SK-N-SH (cell line): ENCODE measurements around the gene ZNF341. TPM values are rescaled to one million over a fixed set of nuclear protein-coding genes. Genes with fewer than 3 reads are reported as not detected.

ENCODE experiments used
- CTCF ChIA-PET: fragments of 300-600, 350-600 bp; formaldehyde crosslinking; extraction: SDS; loops from one replicate; lab custom pipeline; 2021; lab: Yijun Ruan, JAX
- POLR2A ChIA-PET: fragments of 350-600 bp; sonication (Branson Sonifier 250); formaldehyde crosslinking; extraction: SDS; loops from one replicate; lab custom pipeline; 2020; ENCODE audit warnings: antibody characterized with exemption, inconsistent platforms; lab: Yijun Ruan, JAX
- DNase-seq: peaks from one replicate; pipeline ENCODE4 v3.0.0; 2012
- H2AFZ ChIP-seq: fragments of 200-600 bp; sonication (generic); 2 replicates; pipeline ENCODE4 v1.8.1; 2016; ENCODE audit warnings: antibody characterized with exemption, mild to moderate bottlenecking, low read depth
- H3F3A ChIP-seq: fragments of 200-600 bp; sonication (generic); replicated peaks from 2 replicates; pipeline ENCODE3; 2016; ENCODE audit warnings: antibody characterized with exemption, mild to moderate bottlenecking; ENCODE audit not compliant: insufficient read depth
- H3K27ac ChIP-seq, 2 experiments: fragments of 200-500 bp in 1 of 2; fragments of 200-600 bp in 1 of 2; sonication (Bioruptor generic) in 1 of 2; sonication (generic), shearing (Covaris generic) in 1 of 2; 2 replicates each; pipeline versions ENCODE4 v1.5.1 to v1.6.1; 2014 to 2016; ENCODE audit warnings: low read depth in 2 of 2, inconsistent platforms in 1 of 2, low read length in 1 of 2, mild to moderate bottlenecking in 1 of 2, mixed read lengths in 1 of 2
- H3K27me3 ChIP-seq: fragments of 200-600 bp; sonication (generic), shearing (Covaris generic); 2 replicates; pipeline ENCODE4 v1.6.1; 2016; ENCODE audit warnings: mixed run types; ENCODE audit not compliant: insufficient read depth
- H3K36me3 ChIP-seq, 2 experiments: fragments of 200-500 bp in 1 of 2; fragments of 200-600 bp in 1 of 2; sonication (Bioruptor generic) in 1 of 2; sonication (generic) in 1 of 2; replicated peaks in 1 of 2; 2 replicates each; pipeline versions ENCODE3 to v1.5.1; 2014 to 2016; ENCODE audit warnings: low read length in 1 of 2, mild to moderate bottlenecking in 1 of 2; ENCODE audit not compliant: insufficient read depth in 2 of 2, control insufficient read depth in 1 of 2
- H3K4me1 ChIP-seq, 2 experiments: fragments of 200-500 bp in 1 of 2; fragments of 200-600 bp in 1 of 2; sonication (Bioruptor generic) in 1 of 2; sonication (generic), shearing (Covaris generic) in 1 of 2; 2 replicates each; pipeline versions ENCODE4 v1.5.1 to v1.6.1; 2014 to 2016; ENCODE audit warnings: low read depth in 1 of 2, low read length in 1 of 2, mixed run types in 1 of 2; ENCODE audit not compliant: insufficient read depth in 2 of 2, control insufficient read depth in 1 of 2
- H3K4me2 ChIP-seq: fragments of 200-600 bp; sonication (generic), shearing (Covaris generic); 2 replicates; pipeline ENCODE4 v1.6.1; 2017; ENCODE audit warnings: mixed run types
- H3K4me3 ChIP-seq, 2 experiments: fragments of 200-500 bp in 1 of 2; fragments of 200-600 bp in 1 of 2; sonication (Bioruptor generic) in 1 of 2; sonication (generic), shearing (Covaris generic) in 1 of 2; 2 replicates each; pipeline versions ENCODE4 v1.5.1 to v1.8.1; 2014 to 2016; ENCODE audit warnings: low read depth in 2 of 2, inconsistent platforms in 1 of 2, low read length in 1 of 2, mild to moderate bottlenecking in 1 of 2, mixed read lengths in 1 of 2, moderate library complexity in 1 of 2
- H3K79me2 ChIP-seq: fragments of 200-600 bp; sonication (generic); 2 replicates; pipeline ENCODE4 v1.8.1; 2017; ENCODE audit warnings: mild to moderate bottlenecking; ENCODE audit not compliant: insufficient read depth
- H3K9ac ChIP-seq: fragments of 200-600 bp; sonication (generic); 2 replicates; pipeline ENCODE4 v1.6.1; 2017; ENCODE audit warnings: mixed run types
- H3K9me2 ChIP-seq: fragments of 200-600 bp; sonication (generic); 2 replicates; pipeline ENCODE4 v1.6.1; 2017; ENCODE audit warnings: mixed run types
- H3K9me3 ChIP-seq: fragments of 200-600 bp; sonication (generic); 2 replicates; pipeline ENCODE4 v1.6.1; 2017; ENCODE audit warnings: mixed run types, mild to moderate bottlenecking, moderate library complexity
- H4K20me1 ChIP-seq: fragments of 200-600 bp; sonication (generic); 2 replicates; pipeline ENCODE4 v1.6.1; 2017; ENCODE audit warnings: mild to moderate bottlenecking, mixed run types; ENCODE audit not compliant: insufficient read depth
- CHD2 ChIP-seq: fragments of 150-350 bp; IDR thresholded peaks from 2 replicates; pipeline ENCODE4 v1.6.1; 2018; ENCODE audit warnings: low read length; ENCODE audit not compliant: partially characterized antibody
- EP300 ChIP-seq, 2 experiments: IDR thresholded peaks; 2 replicates each; pipeline versions ENCODE4 v1.4.0 to v1.6.1; 2012; ENCODE audit warnings: borderline replicate concordance in 1 of 2, low read depth in 1 of 2, low read length in 1 of 2
- FOSL2 ChIP-seq: IDR thresholded peaks from 2 replicates; pipeline ENCODE4 v1.4.0; 2012; ENCODE audit warnings: low read depth, mild to moderate bottlenecking, moderate library complexity, borderline replicate concordance
- GATA2 ChIP-seq: sonication (generic); formaldehyde crosslinking; IDR thresholded peaks from 2 replicates; pipeline ENCODE4 v1.5.0; 2020; ENCODE audit warnings: mild to moderate bottlenecking, missing genetic modification reagents
- RAD21 ChIP-seq: IDR thresholded peaks from 2 replicates; pipeline ENCODE4 v1.6.1; 2012; ENCODE audit warnings: mild to moderate bottlenecking, low read length
- RCOR1 ChIP-seq: fragments of 150-350 bp; IDR thresholded peaks from 2 replicates; pipeline ENCODE4 v1.6.1; 2017; ENCODE audit warnings: antibody characterized with exemption, low read length
- TCF12 ChIP-seq: IDR thresholded peaks from 2 replicates; pipeline ENCODE4 v1.4.0; 2012
- WGBS: methylation state at CpG from one replicate; pipeline ENCODE4 v1.1.6; 2017; ENCODE audit warnings: low lambda C conversion rate; 5-methylcytosine and 5-hydroxymethylcytosine counted together
- polyA plus RNA-seq, 3 experiments: library from polyadenylated mRNA; depleted of rRNA; stranded (reverse); fragments of >200 nt; gene quantifications; 2 replicates each; pipeline ENCODE4 v1.2.3, GENCODE V29; 2012
- TF ChIP-seq, protein P1 (sequence below): fragments of 150-350 bp; IDR thresholded peaks from 2 replicates; pipeline ENCODE4 v1.6.1; 2017; ENCODE audit warnings: antibody characterized with exemption, low read length, low read depth, borderline replicate concordance
- TF ChIP-seq, protein P2 (sequence below): IDR thresholded peaks from 2 replicates; pipeline ENCODE4 v1.4.0; 2012; ENCODE audit warnings: low read depth, borderline replicate concordance

ZNF341 gene
- polyA plus RNA-seq, 1 of the 3 experiments (the other 2 are of a cell fraction), result 3.2 TPM

DNA sequence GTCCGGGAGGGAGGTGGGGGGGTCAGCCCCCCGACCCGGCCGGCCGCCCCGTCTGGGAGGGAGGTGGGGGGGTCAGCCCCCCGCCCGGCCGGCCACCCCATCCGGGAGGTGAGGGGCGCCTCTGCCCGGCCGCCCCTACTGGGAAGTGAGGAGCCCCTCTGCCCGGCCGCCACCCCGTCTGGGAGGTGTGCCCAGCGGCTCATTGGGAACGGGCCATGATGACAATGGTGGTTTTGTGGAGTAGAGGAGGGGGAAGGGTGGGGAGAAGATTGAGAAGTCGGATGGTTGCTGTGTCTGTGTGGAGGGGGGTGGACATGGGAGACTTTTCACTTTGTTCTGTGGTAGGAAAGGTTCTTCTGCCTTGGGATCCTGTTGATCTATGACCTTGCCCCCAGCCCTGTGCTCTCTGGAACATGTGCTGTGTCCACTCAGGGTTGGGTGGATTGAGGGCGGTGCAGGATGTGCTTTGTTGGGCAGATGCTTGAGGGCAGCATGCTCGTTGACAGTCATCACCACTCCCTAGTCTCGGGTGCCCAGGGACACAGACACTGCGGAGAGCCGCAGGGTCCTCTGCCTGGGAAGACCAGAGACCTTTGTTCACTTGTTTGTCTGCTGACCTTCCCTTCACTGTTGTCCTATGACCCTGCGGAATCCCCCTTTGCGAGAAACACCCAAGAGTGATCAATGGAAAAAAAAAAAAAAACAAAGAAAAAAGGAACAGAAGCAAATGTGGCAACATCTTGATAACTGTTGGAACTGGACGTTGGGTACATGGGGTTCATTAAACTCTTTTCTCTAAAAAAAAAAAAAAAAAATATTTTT lies 30.0 kb upstream of the ZNF341 start:
- no peak for DNase-seq
- ChIA-PET POLR2A (interaction anchor here (1.3 kb wide), 1 partner anchor 18 kb away, joined by 3 read pairs; the partner anchor contains the start of gene PXMP4), CTCF (interaction anchor here (1.6 to 2.7 kb wide), 2 partner anchors 31 to 367 kb away, joined by 4 to 9 read pairs; no protein-coding TSS in a partner anchor)
- Histone ChIP-seq H3K9ac (no peak overlapping the region), H3K4me2 (no peak overlapping the region), H3K27me3 (no peaks in the 10 kb centered on the region), H3K79me2 (no peaks in the 10 kb centered on the region), H3K4me1 (peaks cover 4 to 22% of the 10 kb centered on the region in 2 experiments; a peak in 3 of 4 replicates), H2AFZ (no peak overlapping the region), H3K9me2 (no peaks in the 10 kb centered on the region), H4K20me1 (no peaks in the 10 kb centered on the region)
- TF ChIP-seq, protein P1, sequence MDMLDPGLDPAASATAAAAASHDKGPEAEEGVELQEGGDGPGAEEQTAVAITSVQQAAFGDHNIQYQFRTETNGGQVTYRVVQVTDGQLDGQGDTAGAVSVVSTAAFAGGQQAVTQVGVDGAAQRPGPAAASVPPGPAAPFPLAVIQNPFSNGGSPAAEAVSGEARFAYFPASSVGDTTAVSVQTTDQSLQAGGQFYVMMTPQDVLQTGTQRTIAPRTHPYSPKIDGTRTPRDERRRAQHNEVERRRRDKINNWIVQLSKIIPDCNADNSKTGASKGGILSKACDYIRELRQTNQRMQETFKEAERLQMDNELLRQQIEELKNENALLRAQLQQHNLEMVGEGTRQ, result no peak
- TF ChIP-seq FOSL2, result no peak
- TF ChIP-seq, all 33 proteins: peak for 0
- Histone ChIP-seq H3K36me3 (no peaks in the 10 kb centered on the region), H3K4me3 (no peak overlapping the region), H3K9me3 (no peaks in the 10 kb centered on the region), H3F3A (peaks cover 7% of the 10 kb centered on the region), H3K27ac (peak overlapping the region in 1 of 2 experiments; percentile 8; a peak in 1 of 4 replicates)
- 82% methylated on average over 9 of the region's 27 CpGs for WGBS

DNA sequence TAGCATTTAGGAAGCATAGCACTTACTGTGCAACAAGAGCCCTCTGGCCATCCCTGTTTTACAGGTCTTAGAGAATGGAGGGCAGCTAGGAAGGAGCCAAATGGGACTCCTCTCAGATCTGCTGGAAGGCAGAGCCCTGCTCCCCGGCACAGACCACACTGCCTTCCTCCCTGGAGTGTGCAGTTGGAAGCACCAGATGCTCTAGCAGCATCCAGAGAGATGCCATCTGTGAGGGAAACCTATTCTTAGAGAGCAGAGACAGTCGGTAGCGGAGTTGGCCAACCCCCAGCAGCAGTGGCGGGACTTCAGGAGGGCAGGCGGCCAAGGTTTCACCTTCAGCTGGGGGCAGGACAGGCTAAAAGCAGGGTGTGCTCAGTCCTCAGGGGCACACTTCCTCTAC lies 28.9 kb upstream of the ZNF341 start:
- Histone ChIP-seq H3K36me3 (peaks cover 0 to 5% of the 10 kb centered on the region in 2 experiments), H3K9me2 (no peaks in the 10 kb centered on the region), H3K4me3 (no peak overlapping the region), H4K20me1 (no peaks in the 10 kb centered on the region), H3K4me2 (no peak overlapping the region), H3K27me3 (no peaks in the 10 kb centered on the region), H3F3A (no peaks in the 10 kb centered on the region), H3K4me1 (peaks cover 0 to 15% of the 10 kb centered on the region in 2 experiments; a peak in 1 of 4 replicates), H3K27ac (peak overlapping the region in 1 of 2 experiments; percentile 78; a peak in 2 of 4 replicates), H3K9ac (no peak overlapping the region), H3K79me2 (no peaks in the 10 kb centered on the region), H2AFZ (no peak overlapping the region), H3K9me3 (no peaks in the 10 kb centered on the region)
- DNase-seq, result peak; percentile 83
- TF ChIP-seq TCF12, result no peak
- TF ChIP-seq RCOR1, result peak; percentile 60; the same call in 1 of the 2 replicates
- TF ChIP-seq, protein P2, sequence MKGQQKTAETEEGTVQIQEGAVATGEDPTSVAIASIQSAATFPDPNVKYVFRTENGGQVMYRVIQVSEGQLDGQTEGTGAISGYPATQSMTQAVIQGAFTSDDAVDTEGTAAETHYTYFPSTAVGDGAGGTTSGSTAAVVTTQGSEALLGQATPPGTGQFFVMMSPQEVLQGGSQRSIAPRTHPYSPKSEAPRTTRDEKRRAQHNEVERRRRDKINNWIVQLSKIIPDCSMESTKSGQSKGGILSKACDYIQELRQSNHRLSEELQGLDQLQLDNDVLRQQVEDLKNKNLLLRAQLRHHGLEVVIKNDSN, result no peak
- TF ChIP-seq EP300 (IDR thresholded peaks at IDR 0.05; ENCODE audit: borderline replicate concordance in 1 of 2, low read depth in 1 of 2, low read length in 1 of 2), result 0 out of 4 replicates have a peak, but pooled peaks of 1 of the 2 experiments have one; percentile 23
- TF ChIP-seq RAD21, result no peak
- peak; percentile 50; the same call in 1 of the 2 replicates for TF ChIP-seq GATA2 (CRISPR knock-in tag)
- peak; percentile 29 for TF ChIP-seq CHD2
- ChIA-PET CTCF (interaction anchor here (1.2 to 2.7 kb wide), 3 partner anchors 30 to 366 kb away, joined by 3 to 9 read pairs (median 4); no protein-coding TSS in a partner anchor), POLR2A (interaction anchor here (1.3 kb wide), 1 partner anchor 17 kb away, joined by 3 read pairs; the partner anchor contains the start of gene PXMP4)
- WGBS, result 13% methylated on average over 3 of the region's 5 CpGs
